Vagina (tissue), 2 donors: ENCODE results near the gene UBE2V1.

ENCODE experiments used
- POLR2A ChIP-seq, 2 donors: fragments of 450-650 bp; IDR thresholded peaks; one replicate each; pipeline ENCODE4 v1.6.1; 2017; ENCODE audit warnings: antibody characterized with exemption in 2 of 2, mild to moderate bottlenecking in 2 of 2, moderate library complexity in 2 of 2
- POLR2AphosphoS5 ChIP-seq, 2 donors: sonication (generic); formaldehyde crosslinking; IDR thresholded peaks; one replicate each; pipeline ENCODE4 v1.9.0; 2017; ENCODE audit warnings: antibody characterized with exemption in 2 of 2, mild to moderate bottlenecking in 2 of 2, low read depth in 1 of 2; ENCODE audit not compliant: insufficient read depth in 1 of 2
- TF ChIP-seq, protein P1 (sequence below), 3 experiments: fragments of 450-650 bp in 2 of 3; fragments of 200-600 bp in 1 of 3; sonication (generic) in 1 of 3; IDR thresholded peaks; one replicate each; pipeline ENCODE4 v1.5.1; 2017 to 2019; ENCODE audit warnings: antibody characterized with exemption in 3 of 3, mild to moderate bottlenecking in 2 of 3, moderate library complexity in 2 of 3

DNA sequence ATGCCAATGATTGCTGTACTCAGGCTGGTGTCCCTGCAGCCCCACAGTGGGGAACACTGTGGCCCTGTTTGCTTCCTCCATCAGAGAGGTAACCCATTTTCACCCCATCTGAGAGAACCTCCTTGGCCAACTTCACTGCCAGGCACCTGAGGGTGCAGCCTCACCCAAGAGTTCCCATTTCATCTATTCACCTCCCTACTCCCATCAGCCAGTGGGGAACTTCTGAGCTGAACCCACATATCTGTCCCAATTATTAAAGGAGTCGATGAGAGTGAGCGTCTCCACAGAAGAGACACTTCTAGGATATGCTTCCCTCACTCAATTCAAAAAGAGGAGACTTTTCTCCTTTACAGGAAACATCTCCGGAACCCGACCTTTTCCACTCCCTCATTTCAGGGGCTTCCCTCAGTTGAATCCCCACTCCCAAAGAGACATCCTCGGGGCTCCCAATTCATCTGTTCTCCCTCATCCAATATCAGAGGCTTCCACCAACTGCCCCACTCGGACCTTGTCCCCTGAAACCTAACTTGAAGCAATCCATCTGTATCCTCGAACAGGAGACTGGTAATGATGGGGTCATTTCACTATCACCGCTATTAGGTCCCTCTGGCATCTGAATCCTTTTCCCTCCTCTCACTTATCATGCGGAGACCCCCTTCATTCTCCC lies 988 bp downstream of the UBE2V1 start:
- TF ChIP-seq, protein P1, sequence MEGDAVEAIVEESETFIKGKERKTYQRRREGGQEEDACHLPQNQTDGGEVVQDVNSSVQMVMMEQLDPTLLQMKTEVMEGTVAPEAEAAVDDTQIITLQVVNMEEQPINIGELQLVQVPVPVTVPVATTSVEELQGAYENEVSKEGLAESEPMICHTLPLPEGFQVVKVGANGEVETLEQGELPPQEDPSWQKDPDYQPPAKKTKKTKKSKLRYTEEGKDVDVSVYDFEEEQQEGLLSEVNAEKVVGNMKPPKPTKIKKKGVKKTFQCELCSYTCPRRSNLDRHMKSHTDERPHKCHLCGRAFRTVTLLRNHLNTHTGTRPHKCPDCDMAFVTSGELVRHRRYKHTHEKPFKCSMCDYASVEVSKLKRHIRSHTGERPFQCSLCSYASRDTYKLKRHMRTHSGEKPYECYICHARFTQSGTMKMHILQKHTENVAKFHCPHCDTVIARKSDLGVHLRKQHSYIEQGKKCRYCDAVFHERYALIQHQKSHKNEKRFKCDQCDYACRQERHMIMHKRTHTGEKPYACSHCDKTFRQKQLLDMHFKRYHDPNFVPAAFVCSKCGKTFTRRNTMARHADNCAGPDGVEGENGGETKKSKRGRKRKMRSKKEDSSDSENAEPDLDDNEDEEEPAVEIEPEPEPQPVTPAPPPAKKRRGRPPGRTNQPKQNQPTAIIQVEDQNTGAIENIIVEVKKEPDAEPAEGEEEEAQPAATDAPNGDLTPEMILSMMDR (IDR thresholded peaks at IDR 0.05), result no peak
- TF ChIP-seq POLR2AphosphoS5 (IDR thresholded peaks at IDR 0.05; ENCODE audit: insufficient read depth in 1 of 2, low read depth in 1 of 2) (no peak), POLR2A (IDR thresholded peaks at IDR 0.05) (no peak)
